Ectodermal cell (in vitro differentiated cells): ENCODE measurements around the gene TMEM220.
"Not testable (repeated sequence)": the region's sequence is repeated elsewhere in the genome, so short reads cannot be mapped to it uniquely, and the experiment has no call there.

Source experiments
- H3K27ac ChIP-seq: 2 replicates; pipeline ENCODE4 v1.7.0; 2013; ENCODE audit warnings: mild to moderate bottlenecking, low read depth, low read length; ENCODE audit not compliant: insufficient read depth, poor library complexity, severe bottlenecking
- H3K27me3 ChIP-seq: 2 replicates; pipeline ENCODE4 v1.7.0; 2013; ENCODE audit warnings: mild to moderate bottlenecking, low read length; ENCODE audit not compliant: insufficient read depth, control insufficient read depth, poor library complexity, severe bottlenecking
- H3K36me3 ChIP-seq: one replicate; pipeline ENCODE4 v1.7.0; 2013; ENCODE audit warnings: low read length; ENCODE audit not compliant: control insufficient read depth, insufficient read depth
- H3K4me1 ChIP-seq: one replicate; pipeline ENCODE4 v1.7.0; 2013; ENCODE audit warnings: low read length; ENCODE audit not compliant: control insufficient read depth, insufficient read depth
- H3K4me3 ChIP-seq: 2 replicates; pipeline ENCODE4 v1.7.0; 2013; ENCODE audit warnings: low read depth, low read length, control low read depth; ENCODE audit not compliant: insufficient read depth
- H3K9me3 ChIP-seq: 2 replicates; pipeline ENCODE4 v1.7.0; 2013; ENCODE audit warnings: mild to moderate bottlenecking, low read length, moderate library complexity; ENCODE audit not compliant: control insufficient read depth
- WGBS, 2 experiments: methylation state at CpG; one replicate each; pipeline ENCODE4 v1.1.7; 2013; ENCODE audit warnings: missing lambda C conversion rate in 2 of 2; 5-methylcytosine and 5-hydroxymethylcytosine counted together

TMEM220 gene

GRCh38 chr17:10705727-10706126 lies 24.1 kb downstream of the TMEM220 start:
- WGBS, 2 experiments = 92 to 97% methylated on average over 4 of the region's 5 CpGs
- Histone ChIP-seq H3K36me3 (peaks cover 3% of the 10 kb centered on the region), H3K27me3 (no peaks in the 10 kb centered on the region), H3K9me3 (no peaks in the 10 kb centered on the region), H3K4me3 (no peak overlapping the region), H3K27ac (no peak overlapping the region), H3K4me1 (no peaks in the 10 kb centered on the region)

GRCh38 chr17:10702574-10702973 lies 27.2 kb downstream of the TMEM220 start:
- H3K9me3 ChIP-seq = no peaks in the 10 kb centered on the region
- H3K27me3 ChIP-seq = no peaks in the 10 kb centered on the region
- WGBS, 2 experiments = 89 to 92% methylated on average over 2 of the region's 2 CpGs
- peaks cover 5% of the 10 kb centered on the region for H3K4me1 ChIP-seq
- peaks cover 3% of the 10 kb centered on the region for H3K36me3 ChIP-seq
- H3K4me3 ChIP-seq = no peak overlapping the region
- no peak overlapping the region for H3K27ac ChIP-seq

DNA sequence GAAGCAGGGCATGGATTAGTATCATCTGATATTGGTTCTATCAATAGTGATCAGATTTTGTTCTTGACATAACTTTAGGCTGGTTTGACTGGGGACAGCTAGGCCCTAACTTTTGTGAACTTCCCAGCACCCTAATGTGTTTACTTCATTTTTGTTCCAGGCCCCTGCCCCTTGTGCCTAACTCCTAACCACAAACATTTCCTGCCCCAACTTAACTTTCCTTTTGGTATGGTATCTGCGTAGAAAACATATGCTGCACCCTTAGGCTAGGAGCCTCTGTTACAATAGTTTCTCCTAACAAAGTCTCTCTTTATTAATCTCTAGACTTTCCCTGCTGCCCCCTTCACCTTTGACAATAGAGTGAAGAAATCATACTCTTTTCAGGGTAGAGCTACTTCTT lies 30.0 kb downstream of the TMEM220 start:
- WGBS, 2 experiments = 97 to 100% methylated on average over 1 of the region's 1 CpG
- Histone ChIP-seq H3K4me1 (peaks cover 10% of the 10 kb centered on the region), H3K27ac (no peak overlapping the region), H3K9me3 (no peaks in the 10 kb centered on the region), H3K27me3 (no peaks in the 10 kb centered on the region), H3K4me3 (no peak overlapping the region), H3K36me3 (peaks cover 4% of the 10 kb centered on the region)

DNA sequence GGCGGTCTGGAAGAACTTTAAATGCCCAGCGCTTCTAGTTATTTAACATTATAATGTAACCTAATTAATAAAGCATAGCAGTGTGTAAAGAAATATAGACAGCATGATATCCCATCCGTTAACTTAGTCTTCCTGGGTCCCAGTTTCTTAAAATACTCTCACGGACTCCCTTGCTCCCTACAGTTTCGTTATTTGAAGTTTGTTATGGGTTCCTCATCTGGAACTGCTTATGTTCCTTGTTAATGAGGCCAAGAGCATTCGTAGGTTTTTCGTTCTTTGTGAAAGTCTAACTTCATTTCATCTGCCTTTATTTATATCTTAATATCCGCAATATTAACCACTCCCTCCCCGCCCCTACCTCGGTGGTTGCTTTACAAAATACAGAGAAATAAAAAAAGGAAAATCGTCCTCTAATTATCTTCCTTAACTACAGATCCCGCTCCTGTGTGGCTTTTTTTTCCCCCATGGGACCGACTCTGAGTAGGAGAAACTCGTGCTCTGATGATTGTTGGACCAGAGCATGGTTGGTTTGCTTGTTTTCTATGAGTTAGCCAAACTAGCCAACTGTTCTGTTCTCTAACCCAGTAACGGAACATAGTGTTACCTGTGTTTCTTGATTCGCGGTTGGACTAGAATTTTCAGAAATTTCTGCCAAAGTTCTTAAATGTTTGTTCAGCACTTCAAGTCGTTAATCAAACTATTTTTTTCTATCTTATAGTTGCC lies 31.6 kb downstream of the TMEM220 start:
- Histone ChIP-seq H3K4me1 (peaks cover 10% of the 10 kb centered on the region), H3K27ac (no peak overlapping the region), H3K4me3 (peak overlapping the region; percentile 90), H3K36me3 (peaks cover 7% of the 10 kb centered on the region), H3K9me3 (no peaks in the 10 kb centered on the region), H3K27me3 (no peaks in the 10 kb centered on the region)
- WGBS, 2 experiments = 37 to 50% methylated on average over 13 to 18 of the region's 18 CpGs

- H3K27me3 ChIP-seq = no peaks in the 10 kb centered on the region
- H3K36me3 ChIP-seq = peaks cover 15% of the 10 kb centered on the region
- WGBS, 2 experiments = 0% methylated on average over 84 of the region's 84 CpGs
- H3K9me3 ChIP-seq = no peaks in the 10 kb centered on the region
- peaks cover 10% of the 10 kb centered on the region for H3K4me1 ChIP-seq
- peak within 1 kb of the TSS; percentile 30 for H3K27ac ChIP-seq
- peak within 1 kb of the TSS; percentile 90 for H3K4me3 ChIP-seq
Observed at GRCh38 chr17:10697092-10698081, 32.4 kb downstream of the TMEM220 start, which contains the start of the genes ADPRM and SCO1. TSS of gene ADPRM (plus strand) at chr17:10697594. CDS start at chr17:10704927, 7,333 bp downstream. TSS of gene SCO1 (minus strand) at chr17:10697533. CDS start at chr17:10697507, 26 bp downstream.

DNA sequence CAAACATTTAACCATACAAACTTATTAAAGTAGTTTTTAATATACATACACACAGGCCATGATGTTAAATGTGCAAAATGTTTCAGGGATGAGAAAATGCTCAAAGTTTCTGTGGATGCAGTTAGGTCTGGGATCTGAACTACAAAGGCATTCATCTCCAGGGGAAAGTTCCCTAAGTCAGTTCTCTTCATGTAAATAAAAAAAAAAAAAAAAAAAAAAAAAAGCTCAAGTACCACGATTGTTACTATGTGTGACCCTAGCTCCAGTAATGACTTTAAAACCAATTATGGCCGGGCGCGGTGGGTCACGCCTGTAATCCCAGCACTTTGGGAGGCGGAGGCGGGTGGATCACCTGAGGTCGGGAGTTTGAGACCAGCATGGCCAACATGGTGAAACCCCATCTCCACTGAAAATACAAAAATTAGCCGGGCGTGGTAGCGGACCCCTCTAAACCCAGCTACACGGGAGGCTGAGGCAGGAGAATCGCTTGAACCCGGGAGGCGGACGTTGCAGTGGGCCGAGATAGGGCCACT lies 33.9 kb downstream of the TMEM220 start:
- Histone ChIP-seq H3K36me3 (peaks cover 28% of the 10 kb centered on the region), H3K4me1 (peaks cover 10% of the 10 kb centered on the region), H3K4me3 (peak overlapping the region; percentile 90)
- not testable (repeated sequence) for H3K9me3 ChIP-seq, H3K27ac ChIP-seq, H3K27me3 ChIP-seq
- 84 to 86% methylated on average over 17 of the region's 17 CpGs for WGBS, 2 experiments

GRCh38 chr17:10687499-10687898 lies 42.3 kb downstream of the TMEM220 start:
- Histone ChIP-seq H3K27ac (no peak overlapping the region), H3K4me1 (no peaks in the 10 kb centered on the region), H3K36me3 (peaks cover 43% of the 10 kb centered on the region), H3K27me3 (no peaks in the 10 kb centered on the region), H3K4me3 (no peak overlapping the region), H3K9me3 (no peaks in the 10 kb centered on the region)
- 94 to 95% methylated on average over 2 of the region's 2 CpGs for WGBS, 2 experiments

- Histone ChIP-seq H3K4me1 (no peaks in the 10 kb centered on the region), H3K9me3 (no peaks in the 10 kb centered on the region), H3K27ac (no peak overlapping the region), H3K36me3 (peaks cover 34% of the 10 kb centered on the region), H3K4me3 (no peak overlapping the region), H3K27me3 (no peaks in the 10 kb centered on the region)
- 79 to 83% methylated on average over 2 of the region's 2 CpGs for WGBS, 2 experiments
Observed at GRCh38 chr17:10683853-10684252, 46.0 kb downstream of the TMEM220 start.

- no peak overlapping the region for H3K4me3 ChIP-seq
- H3K36me3 ChIP-seq = peaks cover 44% of the 10 kb centered on the region
- no peak overlapping the region for H3K27ac ChIP-seq
- H3K9me3 ChIP-seq = no peaks in the 10 kb centered on the region
- no peaks in the 10 kb centered on the region for H3K4me1 ChIP-seq
- WGBS, 2 experiments = 96 to 97% methylated on average over 6 to 7 of the region's 7 CpGs
- H3K27me3 ChIP-seq = no peaks in the 10 kb centered on the region
Observed at GRCh38 chr17:10681866-10682446, 47.9 kb downstream of the TMEM220 start.
